OCI-M1 (cell line): ENCODE results near the gene GPD1.

Source experiments
- DNase-seq: peaks from one replicate; lab custom pipeline; 2025; lab: John Stamatoyannopoulos, UW

The GPD1 gene

GRCh38 chr12:50103767-50104321 lies at the start of gene GPD1:
Gene GPD1, plus strand, starts transcription at chr12:50104008. Its CDS starts 43 bp downstream, at chr12:50104051.
- peak; percentile 72 for DNase-seq

GRCh38 chr12:50055831-50056638 lies 47.8 kb upstream of the GPD1 start:
- DNase-seq: peak; percentile 66

- no peak for DNase-seq
Measured at GRCh38 chr12:50056639-50056976, 47.2 kb upstream of the GPD1 start.

GRCh38 chr12:50057000-50057841 lies 46.6 kb upstream of the GPD1 start, which contains the start of gene ASIC1:
Gene ASIC1, plus strand, starts transcription at chr12:50057596. Its CDS starts 1,171 bp downstream, at chr12:50058767.
- DNase-seq: peak; percentile 45

GRCh38 chr12:50057896-50058670 lies 45.7 kb upstream of the GPD1 start:
- DNase-seq: no peak

- DNase-seq: no peak
Measured at GRCh38 chr12:50058743-50059312, 45.0 kb upstream of the GPD1 start.

- DNase-seq: no peak
Measured at GRCh38 chr12:50059440-50060119, 44.2 kb upstream of the GPD1 start.

- no peak for DNase-seq
Measured at GRCh38 chr12:50060120-50060468, 43.7 kb upstream of the GPD1 start.

- no peak for DNase-seq
Measured at GRCh38 chr12:50061171-50061570, 42.6 kb upstream of the GPD1 start.

GRCh38 chr12:50061946-50062686 lies 41.7 kb upstream of the GPD1 start:
- DNase-seq: no peak

GRCh38 chr12:50062728-50063460 lies 40.9 kb upstream of the GPD1 start:
- DNase-seq: no peak

GRCh38 chr12:50065726-50066310 lies 38.0 kb upstream of the GPD1 start:
- no peak for DNase-seq

GRCh38 chr12:50066402-50066801 lies 37.4 kb upstream of the GPD1 start:
- no peak for DNase-seq

- no peak for DNase-seq
Measured at GRCh38 chr12:50069069-50069468, 34.7 kb upstream of the GPD1 start.

- no peak for DNase-seq
Measured at GRCh38 chr12:50069539-50069938, 34.3 kb upstream of the GPD1 start.

- peak; percentile 88 for DNase-seq
Measured at GRCh38 chr12:50070314-50071060, 33.3 kb upstream of the GPD1 start.

GRCh38 chr12:50072198-50072907 lies 31.5 kb upstream of the GPD1 start:
- peak; percentile 25 for DNase-seq

GRCh38 chr12:50073206-50073605 lies 30.6 kb upstream of the GPD1 start:
- no peak for DNase-seq
